ENCODE results near the gene ZNHIT2. TPM values are rescaled to one million over a fixed set of nuclear protein-coding genes. Genes with fewer than 3 reads are reported as not detected.

Gene ZNHIT2
- total RNA-seq, 2 donors from 2014 or later, result 18.7 to 33.9 TPM

GRCh38 chr11:65112546-65113360, 4.7 kb downstream of the ZNHIT2 start:
- Histone ChIP-seq H3K4me3 (peak overlapping the region; percentile 20 to 66), H3K4me1 (peaks cover 66% of the 10 kb centered on the region), H3K27me3 (no peaks in the 10 kb centered on the region), H3K27ac (peak overlapping the region; percentile 70 to 93 (median 88)), H3K36me3 (replicated peaks in 1 of 2; ENCODE audit: insufficient read depth in 1 of 2, low read depth in 2 of 2) (peaks cover 0 to 4% of the 10 kb centered on the region in 2 donors), H3K9me3 (no peaks in the 10 kb centered on the region)
- TF ChIP-seq CTCF (IDR thresholded peaks at IDR 0.05) (peak; percentile 72 to 97 (median 86)), POLR2A (IDR thresholded peaks at IDR 0.05) (peak in 2 of 3 donors; percentile 17 to 37)
- WGBS, 2 donors, result 1 to 5% methylated on average over 12 to 44 of the region's 57 CpGs
- DNase-seq (peak; percentile 69 to 76 (median 72)), ATAC-seq (peak; percentile 43)
- intact Hi-C loops (cut with DNase I), result no loop called here

- peak within 1 kb of the TSS; percentile 20 to 66 for H3K4me3 ChIP-seq
- WGBS, 2 donors, result 0 to 1% methylated on average over 33 to 61 of the region's 64 CpGs
- H3K27ac ChIP-seq, result peak within 1 kb of the TSS; percentile 70 to 93 (median 88)
- ATAC-seq (peak; percentile 85), DNase-seq (peak; percentile 98 to 99 (median 99))
- intact Hi-C loops (cut with DNase I), result no loop called here
- H3K4me1 ChIP-seq, result peaks cover 66% of the 10 kb centered on the region
- peaks cover 0 to 7% of the 10 kb centered on the region in 2 donors for H3K36me3 ChIP-seq (replicated peaks in 1 of 2; ENCODE audit: insufficient read depth in 1 of 2, low read depth in 2 of 2)
- H3K9me3 ChIP-seq, result no peaks in the 10 kb centered on the region
- TF ChIP-seq POLR2A (IDR thresholded peaks at IDR 0.05), result peak; percentile 97 to 99 (median 99)
- TF ChIP-seq CTCF (IDR thresholded peaks at IDR 0.05), result peak in 1 of 7 experiments; percentile 7
- no peaks in the 10 kb centered on the region for H3K27me3 ChIP-seq
Measured at GRCh38 chr11:65111744-65112545, 5.6 kb downstream of the ZNHIT2 start, which contains the start of gene TM7SF2. Gene TM7SF2, plus strand, starts transcription at chr11:65111872. Its CDS starts 144 bp downstream, at chr11:65112016.

GRCh38 chr11:65111159-65111743, 6.2 kb downstream of the ZNHIT2 start:
- peak overlapping the region in 3 of 4 donors; percentile 83 to 93 (median 92) for H3K27ac ChIP-seq
- H3K27me3 ChIP-seq, result no peaks in the 10 kb centered on the region
- 51 to 57% methylated on average over 31 of the region's 31 CpGs for WGBS, 2 donors
- H3K4me3 ChIP-seq, result no peak overlapping the region
- H3K9me3 ChIP-seq, result no peaks in the 10 kb centered on the region
- peaks cover 0 to 7% of the 10 kb centered on the region in 2 donors for H3K36me3 ChIP-seq (replicated peaks in 1 of 2; ENCODE audit: insufficient read depth in 1 of 2, low read depth in 2 of 2)
- ATAC-seq (no peak), DNase-seq (peak in 1 of 4 donors; percentile 24)
- intact Hi-C loops (cut with DNase I), result no loop called here
- peaks cover 59% of the 10 kb centered on the region for H3K4me1 ChIP-seq
- TF ChIP-seq CTCF (IDR thresholded peaks at IDR 0.05) (no peak), POLR2A (IDR thresholded peaks at IDR 0.05) (no peak)

GRCh38 chr11:65110354-65110861, 7.1 kb downstream of the ZNHIT2 start:
- WGBS, 2 donors, result 6 to 8% methylated on average over 17 to 18 of the region's 18 CpGs
- H3K9me3 ChIP-seq, result no peaks in the 10 kb centered on the region
- H3K4me1 ChIP-seq, result peaks cover 54% of the 10 kb centered on the region
- H3K27me3 ChIP-seq, result no peaks in the 10 kb centered on the region
- TF ChIP-seq CTCF (IDR thresholded peaks at IDR 0.05) (peak; percentile 94 to 99 (median 96)), POLR2A (IDR thresholded peaks at IDR 0.05) (no peak)
- DNase-seq (peak; percentile 88 to 94 (median 90)), ATAC-seq (peak; percentile 37)
- H3K36me3 ChIP-seq (replicated peaks in 1 of 2; ENCODE audit: insufficient read depth in 1 of 2, low read depth in 2 of 2), result peaks cover 0 to 7% of the 10 kb centered on the region in 2 donors
- no peak overlapping the region for H3K4me3 ChIP-seq
- intact Hi-C loops (cut with DNase I), result no loop called here
- peak overlapping the region in 3 of 4 donors; percentile 42 to 93 (median 83) for H3K27ac ChIP-seq
